NOMO-1 (cell line): Measurements from ENCODE around the gene HBP1.

Source experiments
- DNase-seq, 2 experiments: peaks; one replicate each; lab custom pipeline; 2025; ENCODE audit not compliant: unreplicated experiment in 2 of 2; lab: John Stamatoyannopoulos, UW

The HBP1 gene

DNA sequence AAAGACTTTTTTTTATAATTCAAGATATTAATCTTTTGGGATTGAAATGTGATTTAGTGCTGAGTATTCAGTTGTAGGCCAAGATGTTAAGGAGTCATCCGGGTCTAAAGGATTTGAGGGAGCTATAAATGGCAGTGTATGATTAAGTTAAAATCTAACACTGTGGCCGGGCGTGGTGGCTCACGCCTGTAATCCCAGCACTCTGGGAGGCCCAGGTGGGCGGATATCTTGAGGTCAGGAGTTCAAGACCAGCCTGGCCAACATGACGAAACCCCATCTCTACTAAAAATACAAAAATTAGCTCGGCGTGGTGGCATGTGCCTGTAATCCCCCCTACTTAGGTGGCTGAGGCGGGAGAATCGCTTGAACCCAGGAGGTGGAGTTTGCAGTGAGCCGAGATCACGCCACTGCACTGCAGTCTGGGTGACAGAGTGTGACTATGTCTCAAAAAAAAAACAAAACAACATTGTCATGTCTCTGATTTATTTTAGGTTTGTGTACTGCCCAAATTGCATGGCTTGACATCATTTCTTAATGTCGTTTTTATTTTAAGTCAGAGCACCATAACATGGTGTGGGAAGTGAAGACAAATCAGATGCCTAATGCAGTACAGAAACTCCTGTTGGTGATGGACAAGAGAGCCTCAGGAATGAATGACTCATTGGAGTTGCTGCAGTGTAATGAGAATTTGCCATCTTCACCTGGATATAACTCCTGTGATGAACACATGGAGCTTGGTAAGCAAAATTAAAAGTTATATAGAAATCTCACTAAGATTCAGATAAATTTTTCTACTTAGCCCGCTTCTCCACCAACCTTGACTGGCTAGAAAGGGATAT is 10.7 kb downstream of the HBP1 start:
- no peak for DNase-seq

DNA sequence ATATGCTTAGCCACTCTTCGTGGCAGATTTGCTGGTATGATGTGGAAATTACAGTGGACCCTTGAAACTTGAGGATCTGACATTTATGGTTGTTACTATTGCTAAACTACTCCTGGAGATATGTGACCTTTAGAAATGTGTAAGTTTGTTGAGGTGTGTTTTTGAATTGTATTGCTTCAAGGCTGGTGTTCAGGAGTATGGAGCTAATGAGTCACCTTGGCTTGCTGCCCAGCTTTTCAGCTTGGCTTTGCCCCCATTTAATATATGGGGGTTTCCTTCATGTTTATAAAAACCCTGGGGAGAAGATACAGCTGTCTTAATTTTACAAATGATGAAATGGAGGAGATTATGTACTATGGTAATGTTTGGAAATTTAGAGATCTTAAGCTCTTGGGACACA is 11.6 kb downstream of the HBP1 start:
- no peak for DNase-seq

- no peak for DNase-seq
These were observed 12.4 kb downstream of the HBP1 start for GRCh38 chr7:107181172-107181571.

DNA sequence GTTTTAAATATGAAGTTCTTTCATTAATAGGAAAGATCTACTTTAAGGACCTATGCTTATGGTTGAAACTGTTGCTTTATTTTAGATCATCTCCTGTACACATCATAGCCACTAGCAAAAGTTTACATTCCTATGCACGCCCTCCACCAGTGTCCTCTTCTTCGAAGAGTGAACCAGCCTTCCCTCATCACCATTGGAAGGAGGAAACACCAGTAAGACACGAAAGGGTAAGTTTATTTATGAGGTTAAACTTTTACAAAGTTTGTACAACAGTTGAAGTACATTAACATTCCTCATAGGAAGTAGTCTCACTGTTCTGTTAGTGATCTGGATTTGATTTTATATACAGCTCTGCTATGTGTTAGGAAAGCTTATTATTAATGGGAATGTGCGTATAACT is 16.9 kb downstream of the HBP1 start:
- DNase-seq: no peak

GRCh38 chr7:107186240-107186639 is 17.4 kb downstream of the HBP1 start:
- DNase-seq: no peak

DNA sequence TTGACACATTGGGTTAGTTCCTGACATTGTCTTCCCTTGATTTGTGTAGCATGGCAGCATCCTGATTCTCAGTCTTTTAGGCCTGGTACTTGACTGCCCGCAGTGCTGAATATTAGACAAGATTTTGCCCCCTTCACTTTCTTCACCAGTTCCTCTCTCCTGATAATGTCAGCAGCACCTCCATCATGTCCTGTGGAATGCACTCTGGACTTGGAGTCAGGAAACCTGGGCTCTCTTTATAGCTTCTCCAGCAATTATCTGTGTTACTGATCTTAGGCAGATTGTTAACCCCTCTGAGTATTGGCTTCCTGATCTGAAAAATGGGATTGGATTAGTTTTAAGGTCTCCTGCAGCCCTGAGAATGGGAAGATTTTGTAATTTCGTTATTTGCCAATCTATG is 19.0 kb downstream of the HBP1 start:
- DNase-seq: no peak

DNA sequence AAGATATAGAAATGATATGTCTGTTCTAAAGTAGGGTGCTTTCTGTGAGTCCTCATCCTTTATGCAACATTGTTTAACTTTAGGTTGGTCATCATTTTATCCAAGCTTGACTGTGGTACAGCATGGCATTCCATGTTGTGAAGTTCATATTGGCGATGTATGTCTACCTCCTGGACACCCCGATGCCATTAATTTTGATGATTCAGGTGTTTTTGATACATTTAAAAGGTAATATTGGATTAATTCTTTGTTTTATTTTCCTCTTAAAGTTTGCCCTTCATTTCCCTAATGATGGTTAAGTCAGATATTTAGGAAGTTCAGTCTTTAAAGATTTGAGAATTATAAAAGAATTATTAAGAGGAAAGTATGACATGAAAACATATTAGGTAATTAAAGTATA is 21.3 kb downstream of the HBP1 start:
- DNase-seq: no peak

GRCh38 chr7:107194052-107194451 is 25.2 kb downstream of the HBP1 start:
- no peak for DNase-seq

GRCh38 chr7:107196834-107197610 is 28.2 kb downstream of the HBP1 start:
- no peak for DNase-seq

DNA sequence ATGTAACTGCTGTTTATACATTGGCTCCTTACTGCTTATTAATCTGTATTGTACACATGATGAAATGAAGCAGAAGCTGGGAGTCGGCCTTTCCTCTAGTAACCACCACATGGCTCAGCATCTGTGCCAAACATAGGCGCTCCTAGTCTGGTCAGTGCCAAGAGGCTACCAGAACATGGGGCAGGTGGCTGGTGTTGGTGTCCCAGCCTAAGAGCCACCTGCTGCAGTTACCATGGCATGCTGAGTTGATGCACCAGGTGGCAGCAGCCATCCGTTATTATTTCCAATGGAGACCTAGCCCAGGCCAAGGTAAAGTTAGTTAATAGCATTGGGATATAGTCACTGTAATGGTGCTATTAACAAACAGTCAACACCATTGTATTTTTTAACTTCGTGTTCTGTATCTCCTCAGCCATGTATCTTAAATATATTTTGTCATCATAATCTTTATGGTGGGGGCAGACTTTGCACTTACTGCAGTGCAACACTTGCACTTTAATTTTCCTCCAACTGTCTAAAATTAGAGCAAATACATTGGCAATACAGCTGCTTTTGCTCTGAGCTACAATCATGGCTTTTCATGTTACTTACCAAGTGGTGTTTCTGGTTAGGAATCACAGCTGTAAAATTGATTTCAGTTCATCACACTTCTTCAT is 33.1 kb downstream of the HBP1 start:
- no peak for DNase-seq

- no peak for DNase-seq
These were observed 34.8 kb downstream of the HBP1 start for GRCh38 chr7:107203607-107204006.

- DNase-seq: no peak
These were observed 37.3 kb downstream of the HBP1 start for GRCh38 chr7:107206136-107206535.

DNA sequence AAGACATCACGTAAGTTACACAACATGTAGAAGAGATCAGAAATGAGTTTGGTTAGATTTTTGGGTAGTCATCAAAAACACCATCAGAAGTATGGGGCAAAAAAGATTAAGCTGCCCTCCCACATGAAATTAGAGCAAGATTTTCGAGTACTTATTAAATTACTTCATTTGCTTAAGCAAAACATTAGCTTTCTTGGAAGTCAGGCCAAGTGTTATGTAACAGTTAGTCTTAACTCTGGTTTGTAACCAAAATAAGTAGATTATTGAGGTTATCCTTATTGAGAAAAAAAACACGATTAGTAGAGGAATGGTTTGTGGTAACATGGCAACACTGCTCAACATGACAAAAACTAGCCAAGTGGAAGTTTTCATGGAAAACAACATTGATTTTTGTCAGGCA is 37.9 kb downstream of the HBP1 start:
- DNase-seq: no peak

DNA sequence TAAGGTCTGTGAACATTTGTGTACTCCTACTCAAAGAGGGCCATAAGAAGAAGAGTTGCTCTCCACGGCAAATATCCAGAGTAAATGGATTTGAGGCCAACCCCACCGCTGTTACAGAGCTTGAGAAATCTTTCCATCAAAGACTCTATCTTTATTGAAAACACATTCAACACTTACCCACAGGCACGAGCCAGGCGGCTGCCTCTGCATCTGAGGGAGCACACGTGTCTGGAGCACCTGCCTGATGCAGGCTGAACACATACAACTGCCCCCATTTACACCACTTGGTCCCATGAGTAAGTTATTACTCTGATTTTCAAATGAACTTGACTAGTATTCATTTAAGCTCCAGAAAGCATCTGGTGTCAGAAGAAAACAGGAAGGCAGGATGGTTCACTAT is 38.7 kb downstream of the HBP1 start:
- no peak for DNase-seq

GRCh38 chr7:107208024-107208521 is 39.3 kb downstream of the HBP1 start:
- no peak for DNase-seq

DNA sequence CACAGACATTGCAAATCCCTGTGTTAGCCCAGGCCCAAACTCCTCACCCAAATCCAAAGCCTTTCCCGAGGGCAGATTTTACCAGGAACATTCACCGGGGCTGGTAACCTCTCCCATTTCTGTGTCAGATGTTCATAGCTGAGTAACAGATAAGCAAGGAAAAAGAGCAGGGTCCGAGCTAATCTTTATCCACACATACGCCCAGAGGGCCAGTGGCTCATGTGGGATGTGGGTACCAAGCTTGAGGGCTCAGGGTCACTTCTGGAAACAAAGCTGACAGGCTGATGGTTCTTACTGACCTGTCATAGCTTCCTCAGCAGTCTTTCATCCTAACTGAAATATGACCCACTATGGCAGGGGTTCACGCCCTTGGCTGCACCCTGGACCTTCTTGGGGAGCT is 39.8 kb downstream of the HBP1 start:
- DNase-seq: no peak

DNA sequence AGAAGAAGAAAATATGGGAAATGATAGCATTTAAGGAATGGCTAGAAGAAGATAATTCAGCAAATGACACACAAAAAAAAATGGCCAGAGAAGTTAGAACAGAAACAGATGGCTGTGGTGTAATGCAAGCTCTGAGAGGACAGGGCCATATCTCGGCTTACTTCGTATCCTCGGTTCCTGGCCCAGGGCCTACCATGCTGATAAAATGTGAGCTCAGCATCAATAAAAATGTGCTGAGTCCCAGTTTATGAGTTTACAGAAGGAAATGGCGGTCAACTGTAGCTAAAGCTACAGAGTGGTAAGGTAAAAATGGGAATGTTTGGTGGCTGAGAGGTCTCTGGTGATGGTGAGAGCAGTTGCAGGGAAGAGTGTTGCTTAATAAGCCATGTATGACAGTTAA is 40.8 kb downstream of the HBP1 start:
- no peak for DNase-seq

GRCh38 chr7:107210400-107210799 is 41.6 kb downstream of the HBP1 start:
- DNase-seq: no peak

GRCh38 chr7:107212725-107213124 is 43.9 kb downstream of the HBP1 start:
- DNase-seq: no peak

DNA sequence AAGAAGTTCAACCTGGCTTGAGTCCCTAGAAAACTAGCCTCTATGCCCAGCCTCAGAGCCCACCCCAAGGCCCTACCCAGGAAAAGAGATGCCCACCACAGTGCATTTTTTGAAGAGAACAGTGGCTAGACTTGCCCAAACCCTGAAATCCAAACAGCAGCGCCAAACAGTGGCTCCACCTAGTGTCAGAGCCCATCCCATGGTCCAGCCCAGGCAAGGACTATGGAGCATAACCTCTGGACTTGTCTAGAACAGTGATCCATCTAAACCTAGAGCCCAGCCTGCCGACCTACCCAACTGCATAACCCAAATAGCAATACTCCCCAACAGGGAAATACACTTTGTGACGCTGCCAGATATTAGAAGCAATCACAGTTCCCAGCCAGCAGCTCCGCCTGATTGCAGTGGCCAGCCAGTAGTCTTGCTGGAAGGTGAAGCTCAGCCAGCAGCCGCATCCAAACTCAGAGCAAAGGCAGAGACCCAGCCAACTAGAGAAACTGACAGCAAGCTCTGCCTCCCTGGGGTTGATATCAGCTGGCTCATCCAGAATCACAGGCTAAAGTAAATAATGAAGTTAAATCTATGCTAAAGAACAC is 44.5 kb downstream of the HBP1 start:
- DNase-seq: no peak

- no peak for DNase-seq
These were observed 45.1 kb downstream of the HBP1 start for GRCh38 chr7:107213945-107214344.
